ENCODE measurements around the gene HSD17B4.
A peak's percentile ranks its signal among the peaks of the same experiment; 100 is the strongest.
"Not testable (repeated sequence)": the region's sequence is repeated elsewhere in the genome, so short reads cannot be mapped to it uniquely, and the experiment has no call there.

The HSD17B4 gene

GRCh38 chr5:119470105-119470763 lies 17.9 kb downstream of the HSD17B4 start:
- ATAC-seq (replicated peaks; ENCODE audit: extremely low read depth, poor library complexity, severe bottlenecking) (no peak), DNase-seq (ENCODE audit: low spot score in 2 of 2) (no peak)
- H3K4me3 Mint-ChIP-seq = no peak overlapping the region
- peaks cover 12% of the 10 kb centered on the region for H3K9me3 Mint-ChIP-seq
- no peaks in the 10 kb centered on the region for H3K27me3 Mint-ChIP-seq
- peaks cover 6% of the 10 kb centered on the region for H3K36me3 Mint-ChIP-seq (ENCODE audit: insufficient read depth)
- H3K4me1 Mint-ChIP-seq = peaks cover 17% of the 10 kb centered on the region
- H3K27ac Mint-ChIP-seq (ENCODE audit: low read depth) = no peak overlapping the region

DNA sequence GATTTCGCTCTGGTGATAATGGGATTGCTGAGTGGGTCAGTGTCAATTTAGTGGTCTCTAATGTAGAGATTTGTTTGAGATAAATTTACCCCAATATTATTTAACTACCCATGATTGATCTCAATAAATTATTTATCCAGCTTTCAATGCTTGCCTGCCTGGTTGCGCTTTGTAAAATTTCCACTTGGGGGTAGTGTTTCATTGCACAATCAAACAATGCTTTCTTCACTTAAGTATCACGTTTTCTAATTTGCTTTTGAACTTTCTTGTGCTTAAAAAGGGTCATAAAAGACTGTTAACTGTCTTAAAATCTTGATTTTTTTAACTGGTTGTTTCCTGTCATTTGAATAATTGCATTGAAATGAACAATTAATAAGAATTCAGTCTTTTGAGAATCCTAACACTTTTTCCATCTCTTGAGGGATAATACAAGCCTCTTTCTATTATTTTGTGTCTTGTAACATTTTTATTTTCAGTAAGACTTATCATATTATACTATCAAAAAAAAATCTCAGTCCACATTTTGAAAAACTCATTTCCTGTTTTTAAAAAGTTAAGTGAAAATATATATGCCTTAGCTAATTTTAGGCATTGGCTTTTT lies 18.7 kb downstream of the HSD17B4 start:
- no peak for DNase-seq (ENCODE audit: low spot score in 2 of 2)
- H3K36me3 Mint-ChIP-seq (ENCODE audit: insufficient read depth) = peaks cover 4% of the 10 kb centered on the region
- ATAC-seq (replicated peaks; ENCODE audit: extremely low read depth, poor library complexity, severe bottlenecking) = no peak
- no peak overlapping the region for H3K27ac Mint-ChIP-seq (ENCODE audit: low read depth)
- H3K27me3 Mint-ChIP-seq = no peaks in the 10 kb centered on the region
- no peak overlapping the region for H3K4me3 Mint-ChIP-seq
- H3K4me1 Mint-ChIP-seq = peaks cover 10% of the 10 kb centered on the region
- H3K9me3 Mint-ChIP-seq = peaks cover 12% of the 10 kb centered on the region

GRCh38 chr5:119473241-119473640 lies 20.9 kb downstream of the HSD17B4 start:
- Mint-ChIP-seq H3K27ac (ENCODE audit: low read depth) (no peak overlapping the region), H3K27me3 (no peaks in the 10 kb centered on the region), H3K4me3 (no peak overlapping the region), H3K9me3 (peaks cover 6% of the 10 kb centered on the region), H3K4me1 (no peaks in the 10 kb centered on the region), H3K36me3 (ENCODE audit: insufficient read depth) (peaks cover 12% of the 10 kb centered on the region)
- ATAC-seq (replicated peaks; ENCODE audit: extremely low read depth, poor library complexity, severe bottlenecking) (no peak), DNase-seq (ENCODE audit: low spot score in 2 of 2) (no peak)

DNA sequence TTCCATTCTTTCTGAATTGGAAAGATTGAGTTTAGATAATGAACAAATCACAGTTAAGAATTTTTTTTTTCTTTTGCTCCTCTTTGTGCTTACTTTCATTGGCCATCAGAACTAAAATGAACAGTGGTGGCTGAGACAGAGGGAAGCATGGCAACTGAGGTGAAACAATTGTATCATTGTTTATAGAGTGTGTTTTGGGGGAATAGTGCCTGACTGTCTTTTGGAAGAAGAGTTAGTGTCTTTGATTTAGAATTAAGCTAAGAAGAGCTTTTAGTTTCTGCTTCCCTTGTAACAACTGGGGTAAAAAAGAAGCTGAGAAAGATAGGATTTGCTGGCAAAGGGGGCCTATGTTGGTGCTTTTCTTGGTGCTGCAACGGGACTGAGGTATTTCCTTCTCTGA lies 24.0 kb downstream of the HSD17B4 start:
- ATAC-seq (replicated peaks; ENCODE audit: extremely low read depth, poor library complexity, severe bottlenecking) (no peak), DNase-seq (ENCODE audit: low spot score in 2 of 2) (no peak)
- no peaks in the 10 kb centered on the region for H3K4me1 Mint-ChIP-seq
- H3K9me3 Mint-ChIP-seq = no peaks in the 10 kb centered on the region
- H3K27me3 Mint-ChIP-seq = no peaks in the 10 kb centered on the region
- peak overlapping the region; percentile 6 for H3K27ac Mint-ChIP-seq (ENCODE audit: low read depth)
- peaks cover 28% of the 10 kb centered on the region for H3K36me3 Mint-ChIP-seq (ENCODE audit: insufficient read depth)
- no peak overlapping the region for H3K4me3 Mint-ChIP-seq

DNA sequence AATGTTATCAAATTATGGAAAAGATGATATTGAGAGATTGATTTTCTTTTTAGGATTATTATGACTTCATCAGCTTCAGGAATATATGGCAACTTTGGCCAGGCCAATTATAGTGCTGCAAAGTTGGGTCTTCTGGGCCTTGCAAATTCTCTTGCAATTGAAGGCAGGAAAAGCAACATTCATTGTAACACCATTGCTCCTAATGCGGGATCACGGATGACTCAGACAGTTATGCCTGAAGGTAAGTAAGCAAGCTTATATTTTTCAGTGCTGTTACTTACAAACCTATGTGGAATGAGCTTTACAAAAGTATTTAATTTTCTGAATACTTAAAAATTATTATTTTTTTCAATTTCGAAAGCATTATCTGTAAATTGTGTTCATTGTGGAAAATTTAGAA lies 26.5 kb downstream of the HSD17B4 start:
- no peak overlapping the region for H3K27ac Mint-ChIP-seq (ENCODE audit: low read depth)
- ATAC-seq (replicated peaks; ENCODE audit: extremely low read depth, poor library complexity, severe bottlenecking) (no peak), DNase-seq (ENCODE audit: low spot score in 2 of 2) (no peak)
- H3K4me3 Mint-ChIP-seq = no peak overlapping the region
- no peaks in the 10 kb centered on the region for H3K4me1 Mint-ChIP-seq
- peaks cover 28% of the 10 kb centered on the region for H3K36me3 Mint-ChIP-seq (ENCODE audit: insufficient read depth)
- no peaks in the 10 kb centered on the region for H3K9me3 Mint-ChIP-seq
- H3K27me3 Mint-ChIP-seq = no peaks in the 10 kb centered on the region

GRCh38 chr5:119480629-119481028 lies 28.3 kb downstream of the HSD17B4 start:
- DNase-seq (ENCODE audit: low spot score in 2 of 2); H3K4me1 Mint-ChIP-seq; H3K27ac Mint-ChIP-seq (ENCODE audit: low read depth); H3K27me3 Mint-ChIP-seq; H3K4me3 Mint-ChIP-seq; ATAC-seq (replicated peaks; ENCODE audit: extremely low read depth, poor library complexity, severe bottlenecking); H3K9me3 Mint-ChIP-seq: not testable (repeated sequence)
- peaks cover 30% of the 10 kb centered on the region for H3K36me3 Mint-ChIP-seq (ENCODE audit: insufficient read depth)

- ATAC-seq (replicated peaks; ENCODE audit: extremely low read depth, poor library complexity, severe bottlenecking) (no peak), DNase-seq (ENCODE audit: low spot score in 2 of 2) (no peak)
- H3K4me1 Mint-ChIP-seq = no peaks in the 10 kb centered on the region
- no peaks in the 10 kb centered on the region for H3K9me3 Mint-ChIP-seq
- H3K27me3 Mint-ChIP-seq = no peaks in the 10 kb centered on the region
- peaks cover 23% of the 10 kb centered on the region for H3K36me3 Mint-ChIP-seq (ENCODE audit: insufficient read depth)
- H3K27ac Mint-ChIP-seq (ENCODE audit: low read depth) = no peak overlapping the region
- no peak overlapping the region for H3K4me3 Mint-ChIP-seq
Measured at GRCh38 chr5:119483155-119483554, 30.9 kb downstream of the HSD17B4 start.

GRCh38 chr5:119484884-119485283 lies 32.6 kb downstream of the HSD17B4 start:
- Mint-ChIP-seq H3K4me3 (no peak overlapping the region), H3K27ac (ENCODE audit: low read depth) (no peak overlapping the region), H3K36me3 (ENCODE audit: insufficient read depth) (peaks cover 11% of the 10 kb centered on the region), H3K9me3 (no peaks in the 10 kb centered on the region), H3K27me3 (no peaks in the 10 kb centered on the region), H3K4me1 (no peaks in the 10 kb centered on the region)
- DNase-seq (ENCODE audit: low spot score in 2 of 2) (no peak), ATAC-seq (replicated peaks; ENCODE audit: extremely low read depth, poor library complexity, severe bottlenecking) (no peak)

GRCh38 chr5:119501671-119502179 lies 49.4 kb downstream of the HSD17B4 start:
- peaks cover 4% of the 10 kb centered on the region for H3K4me1 Mint-ChIP-seq

GRCh38 chr5:119503939-119504338 lies 51.6 kb downstream of the HSD17B4 start:
- H3K27me3 Mint-ChIP-seq; DNase-seq (ENCODE audit: low spot score in 2 of 2); H3K36me3 Mint-ChIP-seq (ENCODE audit: insufficient read depth); H3K4me1 Mint-ChIP-seq; ATAC-seq (replicated peaks; ENCODE audit: extremely low read depth, poor library complexity, severe bottlenecking); H3K27ac Mint-ChIP-seq (ENCODE audit: low read depth); H3K9me3 Mint-ChIP-seq; H3K4me3 Mint-ChIP-seq: not testable (repeated sequence)

More at GRCh38 chr5:119501671-119502179, 49.4 kb downstream of the HSD17B4 start:
- DNase-seq (ENCODE audit: low spot score in 2 of 2) = no peak
- no peak overlapping the region for H3K27ac Mint-ChIP-seq (ENCODE audit: low read depth)
- no peak for ATAC-seq (replicated peaks; ENCODE audit: extremely low read depth, poor library complexity, severe bottlenecking)
- peaks cover 12% of the 10 kb centered on the region for H3K36me3 Mint-ChIP-seq (ENCODE audit: insufficient read depth)
- H3K9me3 Mint-ChIP-seq = no peaks in the 10 kb centered on the region
- H3K4me3 Mint-ChIP-seq = no peak overlapping the region
- no peaks in the 10 kb centered on the region for H3K27me3 Mint-ChIP-seq

DNA sequence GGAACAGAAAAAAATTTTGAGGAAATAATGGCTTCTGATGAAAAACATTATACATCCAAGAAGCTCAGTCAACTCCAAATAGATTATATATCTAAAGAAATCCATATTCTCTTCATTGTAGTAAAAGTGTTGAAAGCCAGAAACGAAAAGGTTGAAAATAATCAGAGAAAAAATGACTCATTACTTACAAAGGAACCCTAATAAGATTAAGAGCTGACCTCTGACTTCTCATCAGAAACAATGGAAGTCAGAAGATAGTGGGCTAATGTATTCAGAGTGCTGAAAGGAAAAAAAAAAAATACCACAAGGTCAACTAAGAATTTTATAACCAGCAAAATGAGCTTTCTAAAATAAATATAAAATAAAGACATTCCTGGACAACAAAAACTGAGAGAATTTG lies 60.0 kb downstream of the HSD17B4 start:
- DNase-seq (ENCODE audit: low spot score in 2 of 2) (no peak), ATAC-seq (replicated peaks; ENCODE audit: extremely low read depth, poor library complexity, severe bottlenecking) (no peak)
- H3K9me3 Mint-ChIP-seq = peaks cover 9% of the 10 kb centered on the region
- H3K36me3 Mint-ChIP-seq (ENCODE audit: insufficient read depth) = peaks cover 14% of the 10 kb centered on the region
- no peaks in the 10 kb centered on the region for H3K4me1 Mint-ChIP-seq
- H3K4me3 Mint-ChIP-seq = no peak overlapping the region
- no peaks in the 10 kb centered on the region for H3K27me3 Mint-ChIP-seq
- no peak overlapping the region for H3K27ac Mint-ChIP-seq (ENCODE audit: low read depth)

GRCh38 chr5:119515192-119515591 lies 62.9 kb downstream of the HSD17B4 start:
- ATAC-seq (replicated peaks; ENCODE audit: extremely low read depth, poor library complexity, severe bottlenecking) (no peak), DNase-seq (ENCODE audit: low spot score in 2 of 2) (no peak)
- H3K36me3 Mint-ChIP-seq (ENCODE audit: insufficient read depth) = peaks cover 15% of the 10 kb centered on the region
- H3K9me3 Mint-ChIP-seq = peaks cover 9% of the 10 kb centered on the region
- no peaks in the 10 kb centered on the region for H3K4me1 Mint-ChIP-seq
- H3K27ac Mint-ChIP-seq (ENCODE audit: low read depth) = no peak overlapping the region
- no peak overlapping the region for H3K4me3 Mint-ChIP-seq
- no peaks in the 10 kb centered on the region for H3K27me3 Mint-ChIP-seq

DNA sequence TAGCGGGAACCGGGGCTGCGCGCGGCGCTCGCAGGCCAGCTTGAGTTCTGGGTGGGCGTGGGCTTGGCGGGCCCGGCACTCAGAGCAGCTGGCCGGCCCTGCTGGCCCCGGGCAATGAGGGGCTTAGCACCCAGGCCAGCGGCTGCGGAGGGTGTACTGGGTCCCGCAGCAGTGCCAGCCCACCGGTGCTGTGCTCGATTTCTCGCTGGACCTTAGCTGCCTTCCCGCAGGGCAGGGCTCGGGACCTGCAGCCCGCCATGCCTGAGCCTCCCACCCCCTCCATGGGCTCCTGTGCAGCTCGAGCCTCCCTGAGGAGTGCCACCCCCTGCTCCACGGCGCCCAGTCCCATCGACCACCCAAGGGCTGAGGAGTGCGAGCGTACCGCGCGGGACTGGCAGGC lies 64.8 kb downstream of the HSD17B4 start:
- H3K4me1 Mint-ChIP-seq; ATAC-seq (replicated peaks; ENCODE audit: extremely low read depth, poor library complexity, severe bottlenecking); H3K4me3 Mint-ChIP-seq; H3K9me3 Mint-ChIP-seq; DNase-seq (ENCODE audit: low spot score in 2 of 2); H3K27me3 Mint-ChIP-seq: not testable (repeated sequence)
- H3K36me3 Mint-ChIP-seq (ENCODE audit: insufficient read depth) = peaks cover 13% of the 10 kb centered on the region
- H3K27ac Mint-ChIP-seq (ENCODE audit: low read depth) = peak overlapping the region; percentile 34

Measured in central memory CD8-positive, alpha-beta T cell (primary cell).